ENCODE measurements around the gene USF1. TPM values are rescaled to one million over a fixed set of nuclear protein-coding genes. Genes with fewer than 3 reads are reported as not detected.

The USF1 gene
- total and polyA plus RNA-seq, 2 experiments from 2014 or later: 23.8 to 74.8 TPM

- DNase-seq (ENCODE audit: low spot score): no peak
- peaks cover 5% of the 10 kb centered on the region; the same call in 1 of the 2 replicates for H3F3A ChIP-seq (replicated peaks; ENCODE audit: low read depth)
- H3K4me3 ChIP-seq: no peak overlapping the region
- Mint-ChIP-seq H3K4me1 (peaks cover 19% of the 10 kb centered on the region), H3K27me3 (ENCODE audit: insufficient read depth, low read depth, poor library complexity) (peaks cover 18% of the 10 kb centered on the region), H3K9me3 (no peaks in the 10 kb centered on the region; the same call in 2 of the 3 replicates), H3K36me3 (ENCODE audit: low read depth) (no peaks in the 10 kb centered on the region; the same call in 2 of the 3 replicates), H3K4me3 (no peak overlapping the region; the same call in 2 of the 3 replicates), H3K27ac (no peak overlapping the region)
- no peak overlapping the region for H3K4me2 ChIP-seq
- ATAC-seq: no peak
- H3K4me1 ChIP-seq (ENCODE audit: insufficient read depth): peaks cover 11% of the 10 kb centered on the region
- TF ChIP-seq ZNF462 (CRISPR knock-in tag; IDR thresholded peaks at IDR 0.05) (no peak), NANOG (IDR thresholded peaks at IDR 0.05; ENCODE audit: borderline replicate concordance) (no peak), CREB1 (CRISPR knock-in tag; IDR thresholded peaks at IDR 0.05; ENCODE audit: low read depth) (no peak), STAT1 (IDR thresholded peaks at IDR 0.05; ENCODE audit: unreplicated experiment) (no peak), EZH2phosphoT487 (IDR thresholded peaks at IDR 0.05; ENCODE audit: unreplicated experiment) (no peak), ZNF114 (CRISPR knock-in tag; IDR thresholded peaks at IDR 0.05) (no peak)
- no peak overlapping the region for H2AFZ ChIP-seq
- no peaks in the 10 kb centered on the region for H3K36me3 ChIP-seq (ENCODE audit: insufficient read depth)
- no peaks in the 10 kb centered on the region for H3K27me3 ChIP-seq (ENCODE audit: insufficient read depth)
- H3K79me2 ChIP-seq (replicated peaks; ENCODE audit: insufficient read depth): no peaks in the 10 kb centered on the region
- no peaks in the 10 kb centered on the region; the same call in 1 of the 2 replicates for H3K9me2 ChIP-seq (ENCODE audit: insufficient read depth)
- no peaks in the 10 kb centered on the region for H4K20me1 ChIP-seq (replicated peaks; ENCODE audit: insufficient read depth)
- no peak overlapping the region for H3K27ac ChIP-seq (ENCODE audit: low read depth)
These were observed 35.7 kb upstream of the USF1 start for GRCh38 chr1:161081519-161081918.

All from GM23338 (cell line).